GM18861 (cell line): ENCODE data around the gene PRDM16.

Experiments
- ATAC-seq: cut with Tn5 transposase; IDR thresholded peaks from one replicate; pipeline ENCODE4 v1.9.1; 2021; ENCODE audit not compliant: unreplicated experiment

The PRDM16 gene

DNA sequence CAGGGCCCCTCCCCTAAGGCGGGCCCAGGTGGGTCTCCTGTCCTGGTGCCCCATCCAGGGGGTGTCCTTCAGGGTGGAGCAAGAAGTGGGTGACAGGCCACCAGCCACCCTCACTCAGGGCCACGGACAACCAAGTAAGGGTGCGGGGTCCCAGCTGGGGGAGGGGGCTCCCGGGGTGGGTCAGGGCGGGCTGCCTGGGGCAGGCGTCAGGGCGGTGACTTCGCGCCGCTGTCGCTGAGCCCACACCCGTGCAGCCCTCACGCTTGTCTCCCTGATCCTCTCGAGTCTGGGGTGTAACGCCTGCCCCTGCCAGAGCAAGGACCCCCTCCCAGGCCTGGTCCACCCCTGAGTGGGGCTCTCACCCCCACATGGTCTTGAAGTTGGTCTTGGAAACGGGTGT, 407.7 kb downstream of the PRDM16 start:
- no peak for ATAC-seq

DNA sequence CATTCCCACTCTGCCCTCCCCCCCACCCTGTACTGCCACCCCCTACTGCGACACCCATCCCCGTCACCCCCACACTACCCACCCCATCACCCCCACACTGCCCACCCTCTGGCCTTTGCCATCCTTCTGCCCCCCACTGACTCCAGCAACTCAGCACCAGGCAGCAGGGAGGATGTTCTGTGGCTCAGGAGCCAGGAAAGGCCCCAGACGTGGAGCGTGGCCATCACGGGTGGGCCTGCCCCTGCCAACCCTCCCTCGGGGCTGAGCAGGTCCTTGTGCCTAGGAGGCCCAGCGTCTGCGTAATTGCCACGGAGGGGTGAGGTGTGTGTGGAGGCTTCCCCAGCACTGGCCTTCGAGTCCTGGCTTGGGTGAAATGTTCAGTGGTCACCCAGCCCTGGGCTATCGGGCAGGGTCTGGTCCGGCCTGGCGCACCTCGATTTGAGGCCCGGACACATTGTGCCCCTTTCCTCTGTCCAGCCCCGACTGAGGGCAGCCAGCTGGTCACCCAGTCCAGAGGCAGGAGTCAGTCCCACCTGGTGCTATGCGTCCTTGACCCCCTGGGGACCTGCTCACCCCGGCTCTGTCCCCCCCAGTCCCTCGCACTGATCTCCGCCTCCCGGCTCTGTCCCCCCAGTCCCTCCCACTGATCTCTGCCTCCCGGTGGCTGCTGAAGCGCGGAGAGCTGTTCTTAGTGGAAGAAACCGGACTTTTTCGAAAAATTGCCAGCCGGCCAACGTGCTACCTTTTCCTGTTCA, 408.4 kb downstream of the PRDM16 start:
- ATAC-seq = no peak

DNA sequence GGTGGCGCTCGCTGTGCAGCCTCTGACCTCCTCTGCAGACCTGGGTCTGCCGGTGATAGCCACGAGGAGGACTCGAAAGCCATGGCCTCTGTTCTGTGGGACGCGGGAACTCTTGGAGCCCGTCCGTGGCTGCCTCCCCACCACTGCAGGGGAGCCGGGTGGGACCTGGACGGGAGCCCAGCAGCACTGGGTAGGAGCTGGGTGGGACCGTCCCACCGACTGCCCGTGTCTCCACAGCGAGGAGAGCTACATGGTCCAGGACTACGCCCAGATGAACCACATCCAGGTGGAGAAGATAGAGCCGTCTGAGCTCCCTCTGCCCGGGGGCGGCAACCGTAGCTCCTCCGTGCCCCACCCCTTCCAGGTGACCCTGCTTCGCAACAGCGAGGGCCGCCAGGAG, 409.2 kb downstream of the PRDM16 start:
- ATAC-seq = no peak

DNA sequence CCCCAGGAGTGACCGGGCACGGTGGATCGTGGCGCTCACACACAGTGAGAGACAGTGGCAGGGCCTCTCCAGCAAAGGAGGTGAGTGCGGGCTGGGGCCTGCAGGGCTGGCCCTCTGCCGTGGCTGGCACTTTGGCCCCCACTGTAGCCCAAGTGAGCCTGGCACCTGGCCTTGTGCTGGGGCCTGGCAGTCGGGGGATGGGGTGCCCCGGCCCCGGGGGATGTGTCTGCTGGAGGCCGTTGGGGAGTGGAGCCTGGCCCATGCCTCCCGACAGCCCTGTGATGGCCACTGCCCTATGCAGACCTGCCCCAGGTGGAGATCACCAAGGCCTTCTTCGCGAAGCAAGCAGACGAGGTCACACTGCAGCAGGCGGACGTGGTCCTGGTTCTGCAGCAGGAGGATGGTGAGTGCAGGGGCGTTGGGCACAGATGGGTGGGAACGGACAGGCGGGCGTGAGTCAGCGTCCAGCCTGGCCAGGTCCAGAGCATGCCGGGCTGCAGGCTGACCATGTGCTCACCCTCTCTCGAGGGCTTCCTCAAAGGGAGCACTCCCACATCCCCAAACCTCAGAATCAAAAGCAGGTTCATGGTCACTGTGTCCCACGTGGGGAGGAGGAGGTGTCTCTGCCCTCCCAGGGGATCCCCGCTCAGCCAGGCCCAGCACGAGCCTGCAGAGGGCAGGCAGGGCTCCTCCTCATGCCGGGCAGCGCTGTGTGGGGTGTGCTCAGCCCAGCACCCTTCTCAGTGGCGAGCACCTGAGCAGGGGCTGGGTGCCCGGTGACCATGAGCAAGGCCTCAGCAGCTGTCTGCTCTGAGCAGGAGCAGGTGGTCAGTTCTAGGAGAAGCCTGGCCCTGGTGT, 410.7 kb downstream of the PRDM16 start:
- no peak for ATAC-seq

DNA sequence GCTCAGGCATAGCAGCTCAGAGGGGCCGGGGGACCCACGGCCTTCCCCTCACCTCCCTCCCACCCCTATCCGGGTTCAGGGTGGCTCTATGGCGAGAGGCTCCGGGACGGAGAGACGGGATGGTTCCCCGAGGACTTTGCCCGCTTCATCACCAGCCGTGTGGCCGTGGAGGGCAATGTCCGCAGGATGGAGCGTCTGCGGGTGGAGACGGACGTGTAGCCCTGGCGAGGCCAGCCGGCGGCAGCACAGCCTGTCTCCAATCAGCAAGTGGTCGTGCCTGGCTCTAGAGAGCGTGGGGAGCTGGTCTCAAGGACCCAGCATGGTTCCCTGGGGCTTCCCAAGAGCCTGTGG, 411.3 kb downstream of the PRDM16 start:
- ATAC-seq = no peak

DNA sequence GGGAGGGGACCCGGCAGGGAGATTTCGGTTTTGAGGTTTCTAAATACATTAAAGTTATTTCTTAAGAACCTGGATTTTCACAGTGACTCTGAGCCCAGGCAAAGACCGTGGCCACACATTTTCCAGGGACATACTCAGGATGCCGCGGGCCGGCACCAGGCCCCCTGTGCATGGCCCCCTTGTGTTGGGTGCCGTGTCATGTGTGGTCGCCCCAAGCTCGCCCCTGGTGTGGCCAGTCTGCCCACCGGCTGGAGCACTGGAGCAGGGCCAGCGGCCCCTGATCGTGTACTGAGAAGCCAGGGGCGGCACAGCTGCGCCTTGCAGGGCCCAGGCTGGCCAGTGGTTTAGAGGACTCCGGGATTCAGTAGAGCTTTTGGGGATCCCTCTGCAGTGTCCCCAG, 412.0 kb downstream of the PRDM16 start:
- no peak for ATAC-seq

DNA sequence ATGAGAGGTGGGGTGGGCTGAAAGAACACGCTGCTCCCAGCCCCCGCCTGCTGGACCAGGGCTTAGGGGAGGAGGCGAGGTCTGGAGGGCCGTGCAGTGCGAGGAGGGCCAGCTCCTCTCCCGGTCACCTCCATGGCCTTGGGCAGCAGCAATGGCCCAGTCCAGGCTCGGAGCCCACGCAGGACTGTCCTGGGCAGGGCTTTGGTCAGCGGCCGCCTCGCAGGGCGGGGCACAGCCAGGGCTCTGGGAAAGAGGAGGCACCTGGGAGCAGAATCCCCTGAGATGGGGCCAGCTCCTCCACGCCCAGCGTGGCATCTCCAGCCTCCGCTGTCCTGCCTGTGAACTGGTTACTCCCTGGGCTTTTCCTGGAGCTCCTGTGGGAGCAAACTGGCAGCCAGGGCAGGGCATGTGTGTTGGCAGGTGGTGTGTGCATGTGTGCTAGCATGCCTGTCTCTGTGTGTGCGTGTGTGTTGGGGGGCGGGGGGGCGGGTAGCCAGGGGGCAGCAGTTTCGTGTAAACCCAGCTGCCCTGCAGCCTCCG, 412.9 kb downstream of the PRDM16 start:
- ATAC-seq = no peak

DNA sequence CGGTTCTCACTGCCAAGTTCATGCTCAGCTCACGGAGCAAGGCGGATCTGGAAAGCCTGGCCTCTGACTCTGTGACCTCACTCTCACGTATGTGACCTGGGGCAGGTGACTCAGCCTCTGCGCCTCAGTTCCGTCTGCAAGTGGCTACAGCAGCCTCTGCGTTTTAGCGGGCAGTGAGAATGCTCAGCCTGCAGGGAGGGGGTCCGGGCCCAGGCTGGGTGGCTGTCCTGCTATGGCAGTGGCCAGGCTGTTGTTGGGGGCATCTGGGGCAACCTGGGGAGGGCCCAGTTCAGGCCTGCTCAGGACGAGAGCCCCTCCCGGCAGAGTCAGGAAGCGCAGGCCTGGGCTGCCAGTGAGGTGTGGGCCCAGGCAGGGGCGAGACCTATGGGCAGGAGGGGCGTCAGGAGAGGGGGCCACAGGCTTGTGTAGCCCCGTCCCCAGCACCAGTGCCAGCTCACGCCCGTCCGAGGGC, 413.4 kb downstream of the PRDM16 start:
- ATAC-seq = no peak

DNA sequence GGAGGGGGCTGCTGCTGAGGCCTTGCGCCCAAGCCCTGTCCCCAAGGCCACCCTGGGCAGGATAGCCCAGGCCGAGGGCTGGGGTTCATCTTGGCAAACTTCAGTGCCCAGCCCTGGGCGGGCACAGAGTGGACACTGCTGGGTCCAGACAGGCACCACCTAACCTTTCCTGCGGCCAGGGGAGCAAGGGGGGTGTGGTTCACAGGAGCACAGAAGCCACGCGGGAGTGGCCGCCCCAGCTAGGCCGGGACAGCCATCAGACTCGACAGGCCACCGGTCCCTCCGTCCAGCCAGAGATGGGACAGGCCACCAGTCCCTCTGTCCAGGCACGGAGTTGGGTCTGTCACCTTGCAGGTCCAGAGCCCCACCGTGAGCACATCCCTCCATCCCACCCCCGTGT, 414.4 kb downstream of the PRDM16 start:
- ATAC-seq = no peak

DNA sequence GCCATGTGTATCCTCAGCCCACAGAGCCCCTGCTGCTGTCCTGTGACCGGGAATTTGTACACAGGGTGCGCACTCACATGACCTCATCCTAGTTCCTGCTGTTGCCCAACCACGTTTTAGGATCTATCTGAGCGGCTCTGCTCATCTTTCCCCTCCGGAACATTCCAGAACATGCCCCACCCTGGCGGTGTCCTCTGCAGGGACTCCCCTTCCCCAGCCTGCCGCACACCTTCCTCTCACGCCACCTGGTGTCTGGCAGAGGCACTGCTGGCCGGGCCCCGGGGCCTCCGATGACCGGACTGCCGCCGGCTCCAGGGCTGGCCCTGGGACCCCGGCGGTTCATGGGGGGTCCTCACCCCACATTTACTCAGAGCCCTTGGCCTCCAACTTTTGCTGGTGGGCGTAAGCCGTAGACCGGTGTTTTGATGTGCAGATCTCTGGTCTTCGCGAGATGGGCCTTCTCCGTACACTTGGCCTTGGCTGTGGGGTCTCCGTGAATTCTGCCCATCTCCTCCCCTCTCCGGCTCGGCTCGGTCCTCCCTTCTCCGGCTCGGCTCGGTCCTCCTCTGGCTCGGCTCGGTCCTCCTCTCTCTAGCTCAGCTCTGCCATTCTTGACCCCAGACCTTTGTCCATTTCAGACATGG, 414.9 kb downstream of the PRDM16 start:
- no peak for ATAC-seq

DNA sequence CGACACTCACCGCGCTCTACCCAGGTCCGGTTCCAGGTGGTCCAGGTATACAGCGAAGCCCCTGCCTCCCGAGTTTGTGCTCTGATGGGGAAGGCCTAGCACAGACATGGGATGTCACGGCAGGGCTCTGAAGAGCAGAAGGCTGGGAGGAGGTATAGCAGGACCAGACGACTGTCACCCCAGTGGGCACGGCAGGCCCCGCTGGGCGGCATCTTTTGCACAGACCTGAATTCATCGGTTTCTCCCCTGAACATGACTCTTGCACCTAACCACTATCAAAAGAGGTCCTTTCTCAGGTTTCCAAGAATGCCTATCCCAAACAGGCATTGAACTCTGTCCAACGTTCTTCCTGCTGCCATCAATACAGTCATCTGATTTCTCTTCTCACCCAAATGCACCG, 416.0 kb downstream of the PRDM16 start:
- ATAC-seq = no peak
